Suprapubic skin (tissue), 4 donors: ENCODE results near the gene TRIM47.
"Not testable (repeated sequence)": the region's sequence is repeated elsewhere in the genome, so short reads cannot be mapped to it uniquely, and the experiment has no call there.

Experiments
- EP300 ChIP-seq: sonication (generic); formaldehyde crosslinking; IDR thresholded peaks from one replicate; pipeline ENCODE4 v1.6.1; 2017; ENCODE audit warnings: antibody characterized with exemption
- POLR2A ChIP-seq, 2 donors: fragments of 450-650 bp; IDR thresholded peaks; one replicate each; pipeline ENCODE4 v1.6.1; 2017; ENCODE audit warnings: antibody characterized with exemption in 2 of 2, mild to moderate bottlenecking in 2 of 2, moderate library complexity in 2 of 2
- POLR2AphosphoS5 ChIP-seq, 3 donors: sonication (generic); formaldehyde crosslinking; IDR thresholded peaks; one replicate each; pipeline ENCODE4 v1.6.1; 2017; ENCODE audit warnings: antibody characterized with exemption in 3 of 3
- TF ChIP-seq, protein P1 (sequence below), 2 donors: fragments of 200-600 bp in 1 of 2; fragments of 450-650 bp in 1 of 2; sonication (generic) in 1 of 2; IDR thresholded peaks; one replicate each; pipeline ENCODE4 v1.5.1; 2016 to 2019; ENCODE audit warnings: antibody characterized with exemption in 2 of 2, mild to moderate bottlenecking in 1 of 2, moderate library complexity in 1 of 2

DNA sequence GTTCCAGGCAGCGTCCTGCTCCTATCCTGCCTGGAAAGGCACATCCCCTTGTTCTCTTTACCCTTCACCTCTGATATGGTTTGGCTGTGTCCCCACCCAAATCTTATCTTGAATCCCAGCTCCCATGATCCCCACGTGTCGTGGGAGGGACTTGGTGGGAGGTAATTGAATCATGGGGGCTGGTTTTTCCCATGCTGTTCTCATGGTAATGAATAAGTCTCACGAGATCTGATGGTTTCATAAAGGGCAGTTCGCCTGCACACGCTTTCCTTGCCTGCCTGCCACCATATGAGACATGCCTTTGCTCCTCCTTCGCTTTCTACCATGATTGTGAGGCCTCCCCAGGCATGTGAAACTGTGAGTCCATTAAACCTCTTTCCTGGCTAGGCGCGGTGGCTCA is 7.5 kb upstream of the TRIM47 start:
- TF ChIP-seq, protein P1, sequence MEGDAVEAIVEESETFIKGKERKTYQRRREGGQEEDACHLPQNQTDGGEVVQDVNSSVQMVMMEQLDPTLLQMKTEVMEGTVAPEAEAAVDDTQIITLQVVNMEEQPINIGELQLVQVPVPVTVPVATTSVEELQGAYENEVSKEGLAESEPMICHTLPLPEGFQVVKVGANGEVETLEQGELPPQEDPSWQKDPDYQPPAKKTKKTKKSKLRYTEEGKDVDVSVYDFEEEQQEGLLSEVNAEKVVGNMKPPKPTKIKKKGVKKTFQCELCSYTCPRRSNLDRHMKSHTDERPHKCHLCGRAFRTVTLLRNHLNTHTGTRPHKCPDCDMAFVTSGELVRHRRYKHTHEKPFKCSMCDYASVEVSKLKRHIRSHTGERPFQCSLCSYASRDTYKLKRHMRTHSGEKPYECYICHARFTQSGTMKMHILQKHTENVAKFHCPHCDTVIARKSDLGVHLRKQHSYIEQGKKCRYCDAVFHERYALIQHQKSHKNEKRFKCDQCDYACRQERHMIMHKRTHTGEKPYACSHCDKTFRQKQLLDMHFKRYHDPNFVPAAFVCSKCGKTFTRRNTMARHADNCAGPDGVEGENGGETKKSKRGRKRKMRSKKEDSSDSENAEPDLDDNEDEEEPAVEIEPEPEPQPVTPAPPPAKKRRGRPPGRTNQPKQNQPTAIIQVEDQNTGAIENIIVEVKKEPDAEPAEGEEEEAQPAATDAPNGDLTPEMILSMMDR (IDR thresholded peaks at IDR 0.05): not testable (repeated sequence)
- not testable (repeated sequence) for TF ChIP-seq POLR2A (IDR thresholded peaks at IDR 0.05); EP300; POLR2AphosphoS5 (IDR thresholded peaks at IDR 0.05)
